C4-2B (cell line): Measurements from ENCODE around the gene OTOP2.

ENCODE experiments used
- H3K27ac ChIP-seq: fragments of 450-650 bp; 2 replicates; pipeline ENCODE4 v1.5.1; 2017
- ZFX ChIP-seq: fragments of 450-650 bp; IDR thresholded peaks from 2 replicates; pipeline ENCODE4 v1.6.1; 2017
- TF ChIP-seq, protein P1 (sequence below): fragments of 450-650 bp; conservative IDR thresholded peaks from 2 replicates; pipeline ENCODE4 v1.5.1; 2017; ENCODE audit warnings: mild to moderate bottlenecking

The OTOP2 gene

DNA sequence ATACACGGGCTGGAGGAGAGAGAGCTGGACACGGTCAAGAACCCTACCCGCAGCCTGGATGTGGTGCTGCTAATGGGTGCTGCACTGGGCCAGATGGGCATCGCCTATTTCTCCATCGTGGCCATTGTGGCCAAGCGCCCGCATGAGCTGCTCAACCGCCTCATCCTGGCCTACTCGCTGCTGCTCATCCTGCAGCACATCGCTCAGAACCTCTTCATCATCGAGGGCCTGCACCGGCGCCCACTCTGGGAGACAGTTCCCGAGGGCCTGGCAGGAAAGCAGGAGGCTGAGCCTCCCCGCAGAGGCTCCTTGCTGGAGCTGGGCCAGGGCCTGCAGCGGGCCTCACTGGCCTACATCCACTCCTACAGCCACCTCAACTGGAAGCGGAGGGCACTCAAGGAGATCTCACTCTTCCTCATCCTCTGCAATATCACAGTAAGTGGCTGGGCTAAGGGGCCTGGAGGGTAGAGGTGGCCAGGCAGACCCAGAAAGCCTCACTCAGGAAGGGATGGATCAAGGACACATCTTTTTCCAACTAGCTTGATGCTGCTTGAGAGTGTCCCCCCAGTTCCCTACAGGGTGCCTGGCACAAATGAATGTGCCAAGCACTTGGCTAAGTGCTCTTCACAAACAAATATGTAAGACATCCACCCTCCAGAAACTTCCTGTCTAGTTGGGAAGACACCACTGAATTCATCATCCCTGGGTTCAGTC lies 23.1 kb downstream of the OTOP2 start:
- TF ChIP-seq ZFX: no peak
- TF ChIP-seq, protein P1, sequence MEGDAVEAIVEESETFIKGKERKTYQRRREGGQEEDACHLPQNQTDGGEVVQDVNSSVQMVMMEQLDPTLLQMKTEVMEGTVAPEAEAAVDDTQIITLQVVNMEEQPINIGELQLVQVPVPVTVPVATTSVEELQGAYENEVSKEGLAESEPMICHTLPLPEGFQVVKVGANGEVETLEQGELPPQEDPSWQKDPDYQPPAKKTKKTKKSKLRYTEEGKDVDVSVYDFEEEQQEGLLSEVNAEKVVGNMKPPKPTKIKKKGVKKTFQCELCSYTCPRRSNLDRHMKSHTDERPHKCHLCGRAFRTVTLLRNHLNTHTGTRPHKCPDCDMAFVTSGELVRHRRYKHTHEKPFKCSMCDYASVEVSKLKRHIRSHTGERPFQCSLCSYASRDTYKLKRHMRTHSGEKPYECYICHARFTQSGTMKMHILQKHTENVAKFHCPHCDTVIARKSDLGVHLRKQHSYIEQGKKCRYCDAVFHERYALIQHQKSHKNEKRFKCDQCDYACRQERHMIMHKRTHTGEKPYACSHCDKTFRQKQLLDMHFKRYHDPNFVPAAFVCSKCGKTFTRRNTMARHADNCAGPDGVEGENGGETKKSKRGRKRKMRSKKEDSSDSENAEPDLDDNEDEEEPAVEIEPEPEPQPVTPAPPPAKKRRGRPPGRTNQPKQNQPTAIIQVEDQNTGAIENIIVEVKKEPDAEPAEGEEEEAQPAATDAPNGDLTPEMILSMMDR: no peak

DNA sequence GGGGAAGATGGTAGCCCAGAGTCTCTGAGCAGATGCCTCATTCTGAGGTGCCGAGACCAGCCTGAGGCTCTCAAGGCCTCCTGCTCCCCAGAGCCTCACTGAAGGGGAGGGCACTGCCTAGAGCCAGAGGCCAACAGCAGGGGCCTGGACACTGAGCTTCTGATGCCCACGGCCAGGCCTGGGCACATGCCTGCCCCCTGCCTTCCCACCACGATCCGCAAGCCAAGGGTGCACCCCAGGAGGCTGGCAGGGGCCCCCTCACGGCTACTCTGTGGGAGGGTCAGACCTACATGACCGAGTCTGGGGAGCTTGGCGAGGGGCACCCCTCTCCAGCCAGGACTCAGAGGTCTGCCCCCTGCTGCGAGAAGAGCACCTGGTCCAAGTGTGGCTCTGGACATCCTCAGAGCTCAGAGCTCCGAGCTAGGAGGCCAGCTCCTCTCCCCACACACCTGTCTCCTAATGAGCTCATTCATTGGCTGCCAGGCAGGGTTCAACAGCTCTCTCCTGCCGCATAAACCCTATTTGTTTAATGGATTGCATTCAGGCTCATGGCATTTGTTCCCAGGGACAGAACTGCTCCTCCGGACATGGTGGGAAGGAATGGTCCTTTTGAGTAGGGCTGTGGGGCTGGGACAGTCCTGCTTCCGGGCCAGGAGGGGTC lies 25.5 kb downstream of the OTOP2 start:
- no peak for TF ChIP-seq ZFX
- TF ChIP-seq, protein P1: no peak
- H3K27ac ChIP-seq: no peak overlapping the region

More for the DNA sequence above, 23.1 kb downstream of the OTOP2 start:
- no peak overlapping the region for H3K27ac ChIP-seq

DNA sequence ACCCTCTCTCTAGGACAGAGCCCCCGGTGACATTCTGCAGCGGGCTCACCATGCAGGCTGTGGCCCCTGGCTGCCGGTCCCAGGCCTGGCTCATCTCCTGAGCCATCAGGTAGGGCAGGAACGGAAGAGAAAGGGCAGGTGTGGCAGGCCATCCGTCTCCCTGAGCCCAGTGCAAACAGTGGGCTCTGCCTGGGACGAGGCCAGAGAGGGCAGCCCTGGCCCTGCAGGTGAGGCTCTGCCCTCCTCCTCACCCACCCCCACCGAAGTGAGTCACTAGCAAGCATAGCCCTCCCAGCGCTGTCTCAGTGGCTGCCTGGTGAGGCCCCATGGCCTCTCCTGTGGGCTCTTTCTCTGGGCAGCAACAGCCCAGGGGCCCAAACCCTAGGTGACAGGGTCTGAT lies 26.1 kb downstream of the OTOP2 start:
- no peak overlapping the region for H3K27ac ChIP-seq
- TF ChIP-seq, protein P1: no peak
- TF ChIP-seq ZFX: no peak

DNA sequence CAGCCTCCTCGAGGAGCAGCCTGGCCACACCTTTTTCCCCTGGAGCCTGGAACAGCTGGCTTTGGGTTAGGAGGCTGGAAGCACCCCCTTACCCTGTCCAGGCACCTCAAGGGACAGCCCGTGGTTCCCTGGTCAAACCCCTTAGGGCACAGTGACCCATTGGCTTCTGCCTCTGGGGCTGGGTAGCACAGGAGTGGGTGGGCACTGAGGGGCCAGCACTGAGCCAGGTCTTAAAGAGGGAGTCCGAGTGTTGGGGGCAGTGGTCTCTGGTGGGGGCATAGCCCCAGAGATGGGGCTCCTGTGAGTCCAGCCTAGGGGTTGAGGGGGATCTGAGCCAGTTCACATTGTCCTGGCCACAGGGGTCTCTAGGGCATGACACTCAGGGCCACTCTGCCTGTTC lies 27.0 kb downstream of the OTOP2 start:
- no peak for TF ChIP-seq ZFX
- TF ChIP-seq, protein P1: no peak
- H3K27ac ChIP-seq: no peak overlapping the region

DNA sequence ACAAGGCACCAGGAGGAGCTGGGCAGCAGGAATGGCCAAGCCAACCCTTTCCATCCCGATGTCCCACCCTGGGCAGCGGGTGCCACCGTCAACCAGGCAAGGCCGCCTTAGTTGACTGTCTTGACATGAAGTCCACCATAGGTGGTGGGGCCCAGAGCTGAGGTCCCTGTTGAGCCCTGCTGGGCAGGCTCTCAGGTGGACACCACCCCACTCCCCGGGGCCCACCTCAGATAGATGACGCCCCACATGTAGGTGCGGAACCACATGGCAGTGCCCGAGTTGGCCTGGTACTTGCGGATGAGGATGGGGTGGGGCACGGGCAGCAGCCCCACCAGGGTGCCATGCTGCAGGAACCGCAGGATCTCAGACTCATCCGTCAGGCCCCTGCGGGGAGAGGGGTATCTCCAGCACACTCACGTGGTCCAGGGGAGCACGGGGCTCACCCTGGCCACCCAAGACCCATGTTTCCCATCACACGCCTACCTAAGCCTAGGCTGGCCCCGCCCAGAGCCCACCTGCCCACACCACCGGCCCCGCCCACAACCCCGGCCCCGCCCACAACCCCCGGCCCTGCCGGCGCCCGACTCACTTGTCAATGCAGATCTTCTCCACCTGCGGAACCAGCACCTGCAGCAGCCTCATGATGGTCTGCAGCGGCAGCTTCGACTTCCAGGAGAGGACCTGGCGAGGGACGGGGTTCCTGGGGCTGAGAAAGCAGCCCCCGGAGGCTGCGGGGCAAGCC lies 27.8 kb downstream of the OTOP2 start:
- H3K27ac ChIP-seq: no peak overlapping the region
- TF ChIP-seq, protein P1: no peak
- no peak for TF ChIP-seq ZFX

DNA sequence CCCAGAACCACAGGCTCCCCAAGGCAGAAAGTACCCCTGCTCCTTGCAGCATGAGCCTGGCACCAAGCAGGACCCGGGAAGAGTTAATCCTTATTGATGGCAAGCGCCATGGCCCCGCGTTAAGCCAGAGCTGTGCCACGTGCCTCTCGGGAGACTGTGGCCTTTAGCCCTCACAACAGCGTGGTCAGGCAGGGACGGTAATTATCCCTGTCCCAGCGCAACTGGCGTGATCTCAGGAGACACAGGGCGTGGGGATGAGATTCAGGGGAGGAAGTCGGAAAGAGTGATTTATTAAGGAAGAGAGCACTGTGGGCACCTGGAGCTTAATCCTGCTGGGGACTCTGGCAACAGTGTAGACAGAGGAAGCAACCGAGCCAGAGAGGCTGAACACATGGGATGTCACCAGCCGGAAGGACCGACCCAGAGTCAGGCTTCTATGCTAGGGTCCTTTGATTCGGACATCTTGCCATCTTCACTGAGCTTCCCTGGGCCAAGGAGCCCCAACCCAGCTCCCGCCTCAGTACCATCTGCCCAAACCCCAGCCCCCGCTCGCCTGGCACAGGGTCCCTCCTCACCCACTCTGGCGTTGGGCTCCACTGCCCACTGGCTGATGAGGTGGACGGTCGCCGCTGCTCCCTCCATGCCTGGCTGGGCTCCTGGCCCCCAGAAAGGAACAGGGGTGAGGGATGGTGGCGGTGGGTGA lies 28.5 kb downstream of the OTOP2 start:
- H3K27ac ChIP-seq: no peak overlapping the region
- no peak for TF ChIP-seq ZFX
- TF ChIP-seq, protein P1: no peak
